ENCODE measurements around the gene MMP3.

MMP3 gene

DNA sequence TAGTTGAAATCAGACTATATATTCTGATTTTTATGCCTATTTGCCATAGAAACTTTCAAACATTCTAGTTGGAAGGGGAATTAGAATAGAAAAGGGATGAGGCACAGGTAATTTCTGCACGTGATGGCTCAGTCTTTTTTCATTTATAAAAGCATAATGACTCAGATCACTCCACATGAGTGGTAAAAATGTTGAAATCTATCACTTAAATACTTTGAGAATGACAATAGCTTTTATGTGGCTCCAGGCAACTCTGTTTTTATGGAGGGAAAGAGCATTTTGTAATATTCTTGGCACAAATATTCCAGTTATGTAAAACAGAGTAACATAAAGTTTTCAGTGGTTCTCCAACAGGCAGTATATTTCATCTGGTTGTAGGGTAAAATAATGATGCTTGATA is 5.9 kb upstream of the MMP3 start:
- H3K36me3 ChIP-seq (ENCODE audit: control insufficient read depth in 4 of 4, insufficient read depth in 4 of 4, low read length in 3 of 4), result no peaks in the 10 kb centered on the region
- H3K9me3 ChIP-seq (ENCODE audit: control extremely low read depth in 1 of 5, control insufficient read depth in 4 of 5, insufficient read depth in 2 of 5, low read depth in 1 of 5, low read length in 4 of 5), result no peaks in the 10 kb centered on the region
- peaks cover 0 to 16% (median 0%) of the 10 kb centered on the region in 5 experiments for H3K27me3 ChIP-seq (replicated peaks in 2 of 5; ENCODE audit: control insufficient read depth in 4 of 5, insufficient read depth in 5 of 5, low read length in 4 of 5)
- CTCF ChIA-PET, result no interaction called here
- WGBS (ENCODE audit: insufficient coverage), result no CpG with 5 or more reads among the region's 1 CpG
- no peak overlapping the region for H3K27ac ChIP-seq (ENCODE audit: insufficient read depth in 1 of 2, low read depth in 1 of 2, low read length in 2 of 2, poor library complexity in 1 of 2, severe bottlenecking in 2 of 2)
- POLR2A ChIA-PET, result no interaction called here
- no peak overlapping the region for H3K4me3 ChIP-seq (ENCODE audit: control insufficient read depth in 1 of 7, extremely low read depth in 1 of 7, insufficient read depth in 4 of 7, low read depth in 2 of 7, low read length in 6 of 7)
- H3K4me1 ChIP-seq (ENCODE audit: control extremely low read depth in 1 of 4, control insufficient read depth in 4 of 4, insufficient read depth in 4 of 4, low read length in 3 of 4), result no peaks in the 10 kb centered on the region
- no peak for DNase-seq

- POLR2A ChIA-PET, result no interaction called here
- CTCF ChIA-PET, result interaction anchor here (0.6 kb wide), 1 partner anchor 1817 kb away, joined by 3 read pairs; no protein-coding TSS in a partner anchor
- H3K36me3 ChIP-seq (ENCODE audit: control insufficient read depth in 4 of 4, insufficient read depth in 4 of 4, low read length in 3 of 4), result no peaks in the 10 kb centered on the region
- H3K4me1 ChIP-seq (ENCODE audit: control extremely low read depth in 1 of 4, control insufficient read depth in 4 of 4, insufficient read depth in 4 of 4, low read length in 3 of 4), result no peaks in the 10 kb centered on the region
- no peak overlapping the region for H3K27ac ChIP-seq (ENCODE audit: insufficient read depth in 1 of 2, low read depth in 1 of 2, low read length in 2 of 2, poor library complexity in 1 of 2, severe bottlenecking in 2 of 2)
- 95% methylated on average over 3 of the region's 3 CpGs for WGBS (ENCODE audit: insufficient coverage)
- H3K27me3 ChIP-seq (replicated peaks in 2 of 5; ENCODE audit: control insufficient read depth in 4 of 5, insufficient read depth in 5 of 5, low read length in 4 of 5), result peaks cover 0 to 25% (median 4%) of the 10 kb centered on the region in 5 experiments
- no peak overlapping the region for H3K4me3 ChIP-seq (ENCODE audit: control insufficient read depth in 1 of 7, extremely low read depth in 1 of 7, insufficient read depth in 4 of 7, low read depth in 2 of 7, low read length in 6 of 7)
- DNase-seq, result no peak
- no peaks in the 10 kb centered on the region for H3K9me3 ChIP-seq (ENCODE audit: control extremely low read depth in 1 of 5, control insufficient read depth in 4 of 5, insufficient read depth in 2 of 5, low read depth in 1 of 5, low read length in 4 of 5)
Measured at GRCh38 chr11:102846292-102846691, 2.9 kb upstream of the MMP3 start.

DNA sequence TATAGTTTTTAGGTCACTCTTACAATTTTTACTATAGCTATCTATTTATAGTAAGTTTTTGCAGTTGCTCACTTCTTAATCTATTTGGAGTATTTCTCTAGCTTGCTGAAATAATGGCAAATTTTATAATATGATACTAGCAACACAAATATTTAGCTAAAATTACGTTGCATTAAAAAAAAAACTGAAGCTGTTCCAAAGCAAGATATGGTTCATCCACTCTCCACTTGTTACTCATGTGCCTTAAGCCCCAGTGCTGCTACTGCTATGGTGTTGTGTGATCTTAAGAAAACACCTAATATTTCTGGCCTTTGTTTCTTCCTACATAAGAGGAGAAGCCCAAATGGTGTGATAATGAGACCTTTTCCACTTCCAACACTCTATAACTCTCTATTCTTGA is 479 bp downstream of the MMP3 start:
- peaks cover 0 to 23% (median 3%) of the 10 kb centered on the region in 5 experiments for H3K27me3 ChIP-seq (replicated peaks in 2 of 5; ENCODE audit: control insufficient read depth in 4 of 5, insufficient read depth in 5 of 5, low read length in 4 of 5)
- no peak overlapping the region for H3K27ac ChIP-seq (ENCODE audit: insufficient read depth in 1 of 2, low read depth in 1 of 2, low read length in 2 of 2, poor library complexity in 1 of 2, severe bottlenecking in 2 of 2)
- H3K4me1 ChIP-seq (ENCODE audit: control extremely low read depth in 1 of 4, control insufficient read depth in 4 of 4, insufficient read depth in 4 of 4, low read length in 3 of 4), result no peaks in the 10 kb centered on the region
- DNase-seq, result no peak
- H3K4me3 ChIP-seq (ENCODE audit: control insufficient read depth in 1 of 7, extremely low read depth in 1 of 7, insufficient read depth in 4 of 7, low read depth in 2 of 7, low read length in 6 of 7), result no peak overlapping the region
- no peaks in the 10 kb centered on the region for H3K36me3 ChIP-seq (ENCODE audit: control insufficient read depth in 4 of 4, insufficient read depth in 4 of 4, low read length in 3 of 4)
- POLR2A ChIA-PET, result no interaction called here
- CTCF ChIA-PET, result no interaction called here
- no peaks in the 10 kb centered on the region for H3K9me3 ChIP-seq (ENCODE audit: control extremely low read depth in 1 of 5, control insufficient read depth in 4 of 5, insufficient read depth in 2 of 5, low read depth in 1 of 5, low read length in 4 of 5)
- WGBS (ENCODE audit: insufficient coverage), result no CpG with 5 or more reads among the region's 1 CpG

- ChIA-PET POLR2A (no interaction called here), CTCF (no interaction called here)
- Histone ChIP-seq H3K9me3 (ENCODE audit: control extremely low read depth in 1 of 5, control insufficient read depth in 4 of 5, insufficient read depth in 2 of 5, low read depth in 1 of 5, low read length in 4 of 5) (no peaks in the 10 kb centered on the region), H3K4me3 (ENCODE audit: control insufficient read depth in 1 of 7, extremely low read depth in 1 of 7, insufficient read depth in 4 of 7, low read depth in 2 of 7, low read length in 6 of 7) (no peak overlapping the region), H3K27me3 (replicated peaks in 2 of 5; ENCODE audit: control insufficient read depth in 4 of 5, insufficient read depth in 5 of 5, low read length in 4 of 5) (peaks cover 0 to 21% (median 3%) of the 10 kb centered on the region in 5 experiments), H3K36me3 (ENCODE audit: control insufficient read depth in 4 of 4, insufficient read depth in 4 of 4, low read length in 3 of 4) (no peaks in the 10 kb centered on the region), H3K4me1 (ENCODE audit: control extremely low read depth in 1 of 4, control insufficient read depth in 4 of 4, insufficient read depth in 4 of 4, low read length in 3 of 4) (no peaks in the 10 kb centered on the region), H3K27ac (ENCODE audit: insufficient read depth in 1 of 2, low read depth in 1 of 2, low read length in 2 of 2, poor library complexity in 1 of 2, severe bottlenecking in 2 of 2) (no peak overlapping the region)
- WGBS (ENCODE audit: insufficient coverage), result 86% methylated on average over 4 of the region's 5 CpGs
- no peak for DNase-seq
Measured at GRCh38 chr11:102840018-102840417, 3.4 kb downstream of the MMP3 start.

GRCh38 chr11:102837646-102838045 is 5.8 kb downstream of the MMP3 start:
- ChIA-PET CTCF (no interaction called here), POLR2A (no interaction called here)
- no peak overlapping the region for H3K4me3 ChIP-seq (ENCODE audit: control insufficient read depth in 1 of 7, extremely low read depth in 1 of 7, insufficient read depth in 4 of 7, low read depth in 2 of 7, low read length in 6 of 7)
- no peaks in the 10 kb centered on the region for H3K9me3 ChIP-seq (ENCODE audit: control extremely low read depth in 1 of 5, control insufficient read depth in 4 of 5, insufficient read depth in 2 of 5, low read depth in 1 of 5, low read length in 4 of 5)
- no peak overlapping the region for H3K27ac ChIP-seq (ENCODE audit: insufficient read depth in 1 of 2, low read depth in 1 of 2, low read length in 2 of 2, poor library complexity in 1 of 2, severe bottlenecking in 2 of 2)
- H3K27me3 ChIP-seq (replicated peaks in 2 of 5; ENCODE audit: control insufficient read depth in 4 of 5, insufficient read depth in 5 of 5, low read length in 4 of 5), result peaks cover 0 to 17% (median 2%) of the 10 kb centered on the region in 5 experiments
- WGBS (ENCODE audit: insufficient coverage), result 100% methylated on average over 2 of the region's 2 CpGs
- H3K4me1 ChIP-seq (ENCODE audit: control extremely low read depth in 1 of 4, control insufficient read depth in 4 of 4, insufficient read depth in 4 of 4, low read length in 3 of 4), result no peaks in the 10 kb centered on the region
- no peak for DNase-seq
- no peaks in the 10 kb centered on the region for H3K36me3 ChIP-seq (ENCODE audit: control insufficient read depth in 4 of 4, insufficient read depth in 4 of 4, low read length in 3 of 4)

DNA sequence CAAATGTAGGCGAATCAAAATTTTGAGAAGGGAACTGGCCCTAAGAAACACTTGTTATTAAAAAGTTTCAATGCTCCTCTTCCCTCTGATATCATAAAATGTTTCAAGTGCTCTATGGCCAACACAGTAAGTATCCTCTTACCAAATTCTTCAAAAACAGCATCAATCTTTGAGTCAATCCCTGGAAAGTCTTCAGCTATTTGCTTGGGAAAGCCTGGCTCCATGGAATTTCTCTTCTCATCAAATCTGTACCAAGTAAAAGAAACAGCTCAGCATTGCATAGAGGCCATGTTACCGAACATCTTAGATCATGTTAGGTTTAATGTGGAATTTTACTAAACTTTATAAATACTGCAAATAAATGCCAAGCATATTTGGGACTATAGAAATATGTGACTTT is 6.3 kb downstream of the MMP3 start:
- Histone ChIP-seq H3K4me1 (ENCODE audit: control extremely low read depth in 1 of 4, control insufficient read depth in 4 of 4, insufficient read depth in 4 of 4, low read length in 3 of 4) (no peaks in the 10 kb centered on the region), H3K9me3 (ENCODE audit: control extremely low read depth in 1 of 5, control insufficient read depth in 4 of 5, insufficient read depth in 2 of 5, low read depth in 1 of 5, low read length in 4 of 5) (no peaks in the 10 kb centered on the region), H3K36me3 (ENCODE audit: control insufficient read depth in 4 of 4, insufficient read depth in 4 of 4, low read length in 3 of 4) (no peaks in the 10 kb centered on the region), H3K27me3 (replicated peaks in 2 of 5; ENCODE audit: control insufficient read depth in 4 of 5, insufficient read depth in 5 of 5, low read length in 4 of 5) (peaks cover 0 to 19% (median 3%) of the 10 kb centered on the region in 5 experiments), H3K27ac (ENCODE audit: insufficient read depth in 1 of 2, low read depth in 1 of 2, low read length in 2 of 2, poor library complexity in 1 of 2, severe bottlenecking in 2 of 2) (no peak overlapping the region), H3K4me3 (ENCODE audit: control insufficient read depth in 1 of 7, extremely low read depth in 1 of 7, insufficient read depth in 4 of 7, low read depth in 2 of 7, low read length in 6 of 7) (no peak overlapping the region)
- ChIA-PET POLR2A (no interaction called here), CTCF (no interaction called here)
- DNase-seq, result no peak
- no CpG with 5 or more reads among the region's 2 CpGs for WGBS (ENCODE audit: insufficient coverage)

DNA sequence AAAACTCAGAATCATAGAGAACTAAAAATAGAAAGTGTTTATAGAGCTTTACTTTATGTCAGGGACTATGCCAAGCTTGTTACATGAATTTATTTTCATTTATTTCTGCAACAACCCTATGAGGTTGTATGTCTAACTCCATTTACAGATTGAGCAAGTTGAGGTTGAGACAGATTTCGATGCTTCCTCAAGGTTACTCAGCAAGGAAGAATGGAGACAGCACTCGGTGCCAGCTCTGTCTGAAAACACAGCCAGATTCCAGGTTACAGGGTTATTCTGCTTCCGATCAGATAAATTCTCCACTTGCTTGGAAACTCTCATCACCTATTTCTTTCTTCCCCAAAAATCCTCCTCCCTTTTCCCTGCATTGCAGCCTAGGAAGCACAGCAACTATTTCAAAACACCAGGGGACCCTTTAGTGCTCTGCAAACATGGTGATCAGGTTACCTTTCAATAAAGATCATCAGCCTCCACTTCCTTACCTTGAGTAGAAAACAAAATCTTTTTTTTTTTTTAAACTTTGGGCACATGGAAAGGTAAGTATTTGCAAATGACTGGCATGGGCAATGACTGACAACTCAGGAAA is 7.0 kb downstream of the MMP3 start:
- DNase-seq, result no peak
- ChIA-PET CTCF (no interaction called here), POLR2A (no interaction called here)
- Histone ChIP-seq H3K36me3 (ENCODE audit: control insufficient read depth in 4 of 4, insufficient read depth in 4 of 4, low read length in 3 of 4) (no peaks in the 10 kb centered on the region), H3K9me3 (ENCODE audit: control extremely low read depth in 1 of 5, control insufficient read depth in 4 of 5, insufficient read depth in 2 of 5, low read depth in 1 of 5, low read length in 4 of 5) (no peaks in the 10 kb centered on the region), H3K4me3 (ENCODE audit: control insufficient read depth in 1 of 7, extremely low read depth in 1 of 7, insufficient read depth in 4 of 7, low read depth in 2 of 7, low read length in 6 of 7) (no peak overlapping the region), H3K27ac (ENCODE audit: insufficient read depth in 1 of 2, low read depth in 1 of 2, low read length in 2 of 2, poor library complexity in 1 of 2, severe bottlenecking in 2 of 2) (no peak overlapping the region), H3K4me1 (ENCODE audit: control extremely low read depth in 1 of 4, control insufficient read depth in 4 of 4, insufficient read depth in 4 of 4, low read length in 3 of 4) (no peaks in the 10 kb centered on the region), H3K27me3 (replicated peaks in 2 of 5; ENCODE audit: control insufficient read depth in 4 of 5, insufficient read depth in 5 of 5, low read length in 4 of 5) (peaks cover 0 to 27% (median 10%) of the 10 kb centered on the region in 5 experiments)
- WGBS (ENCODE audit: insufficient coverage), result 84% methylated on average over 3 of the region's 3 CpGs

All from common myeloid progenitor, CD34-positive (primary cell).